Measurements from ENCODE around the gene HPSE2. TPM values are rescaled to one million over a fixed set of nuclear protein-coding genes. Genes with fewer than 3 reads are reported as not detected.

The HPSE2 gene
- total and polyA plus RNA-seq, 8 donors: 0.58 to 15.8 (median 2.0) TPM

GRCh38 chr10:98720551-98720950 is 515.1 kb downstream of the HPSE2 start:
- H3K36me3 ChIP-seq: no peaks in the 10 kb centered on the region
- H3K27me3 ChIP-seq: no peaks in the 10 kb centered on the region
- no peak for DNase-seq
- no peak overlapping the region for H3K27ac ChIP-seq
- H3K4me3 ChIP-seq: no peak overlapping the region
- TF ChIP-seq POLR2A (IDR thresholded peaks at IDR 0.05): no peak
- no peak for TF ChIP-seq EP300 (IDR thresholded peaks at IDR 0.05)
- no peak for TF ChIP-seq CTCF (IDR thresholded peaks at IDR 0.05)
- TF ChIP-seq POLR2AphosphoS5 (IDR thresholded peaks at IDR 0.05): no peak
- 46 to 76% (median 61%) methylated on average over 1 of the region's 1 CpG for whole genome bisulfite sequencing, 5 donors
- intact Hi-C loops (cut with DNase I; ENCODE audit: low total_unique reads): no loop called here
- no peaks in the 10 kb centered on the region for H3K9me3 ChIP-seq
- H3K4me1 ChIP-seq: no peaks in the 10 kb centered on the region

GRCh38 chr10:98713586-98713985 is 522.1 kb downstream of the HPSE2 start:
- no peaks in the 10 kb centered on the region for H3K27me3 ChIP-seq
- no peak overlapping the region for H3K27ac ChIP-seq
- no peak for DNase-seq
- no peaks in the 10 kb centered on the region for H3K4me1 ChIP-seq
- 56 to 85% (median 75%) methylated on average over 1 of the region's 1 CpG for WGBS, 5 donors
- intact Hi-C loops (cut with DNase I; ENCODE audit: low total_unique reads): no loop called here
- H3K9me3 ChIP-seq: no peaks in the 10 kb centered on the region
- H3K4me3 ChIP-seq: no peak overlapping the region
- H3K36me3 ChIP-seq: no peaks in the 10 kb centered on the region
- TF ChIP-seq EP300 (IDR thresholded peaks at IDR 0.05): no peak
- no peak for TF ChIP-seq POLR2AphosphoS5 (IDR thresholded peaks at IDR 0.05)
- TF ChIP-seq CTCF (IDR thresholded peaks at IDR 0.05): no peak
- TF ChIP-seq POLR2A (IDR thresholded peaks at IDR 0.05): no peak

GRCh38 chr10:98696516-98696915 is 539.1 kb downstream of the HPSE2 start:
- no peaks in the 10 kb centered on the region for H3K9me3 ChIP-seq
- WGBS, 5 donors: 44 to 68% (median 56%) methylated on average over 3 to 5 of the region's 5 CpGs
- DNase-seq: no peak

GRCh38 chr10:98694883-98695282 is 540.8 kb downstream of the HPSE2 start:
- H3K4me3 ChIP-seq: no peak overlapping the region
- intact Hi-C loops (cut with DNase I; ENCODE audit: low total_unique reads): no loop called here
- H3K27me3 ChIP-seq: no peaks in the 10 kb centered on the region
- TF ChIP-seq CTCF (IDR thresholded peaks at IDR 0.05) (no peak), POLR2AphosphoS5 (IDR thresholded peaks at IDR 0.05) (no peak), POLR2A (IDR thresholded peaks at IDR 0.05) (no peak)
- DNase-seq: peak in 1 of 2 donors; percentile 9
- no peaks in the 10 kb centered on the region for H3K36me3 ChIP-seq
- peak overlapping the region in 1 of 5 donors; percentile 35 for H3K27ac ChIP-seq
- H3K4me1 ChIP-seq: no peaks in the 10 kb centered on the region
- no peaks in the 10 kb centered on the region for H3K9me3 ChIP-seq

More at GRCh38 chr10:98696516-98696915, 539.1 kb downstream of the HPSE2 start:
- Histone ChIP-seq H3K36me3 (no peaks in the 10 kb centered on the region), H3K27me3 (no peaks in the 10 kb centered on the region), H3K4me3 (no peak overlapping the region), H3K27ac (no peak overlapping the region), H3K4me1 (no peaks in the 10 kb centered on the region)
- no peak for TF ChIP-seq EP300 (IDR thresholded peaks at IDR 0.05)
- no peak for TF ChIP-seq POLR2AphosphoS5 (IDR thresholded peaks at IDR 0.05)
- TF ChIP-seq POLR2A (IDR thresholded peaks at IDR 0.05): no peak
- no peak for TF ChIP-seq CTCF (IDR thresholded peaks at IDR 0.05)
- intact Hi-C loops (cut with DNase I; ENCODE audit: low total_unique reads): no loop called here
